COLO829 (cell line): ENCODE data around the gene NATD1.

Experiments
- DNase-seq: peaks from one replicate; pipeline ENCODE4 v3.0.0; 2012; ENCODE audit warnings: low spot score

Gene NATD1

DNA sequence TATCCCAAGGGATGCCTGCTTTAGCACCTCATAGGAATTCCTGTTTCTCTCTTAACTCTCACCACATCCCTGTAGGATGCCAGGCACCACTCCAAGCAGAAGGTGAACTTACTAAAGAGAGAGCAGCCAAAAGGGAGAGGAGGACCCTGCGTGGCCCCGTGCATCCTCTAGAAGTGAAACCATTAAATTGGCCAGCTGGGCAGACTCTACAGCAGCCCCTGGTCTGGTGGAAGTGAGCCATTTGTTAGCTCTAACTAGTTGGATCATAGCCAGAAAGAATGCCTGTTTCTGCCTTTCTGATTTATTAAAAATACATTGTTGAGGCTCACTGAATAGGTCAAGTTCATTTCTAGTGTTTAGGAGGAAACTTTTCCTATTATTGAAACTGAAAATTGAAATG lies 61.5 kb downstream of the NATD1 start:
- no peak for DNase-seq

DNA sequence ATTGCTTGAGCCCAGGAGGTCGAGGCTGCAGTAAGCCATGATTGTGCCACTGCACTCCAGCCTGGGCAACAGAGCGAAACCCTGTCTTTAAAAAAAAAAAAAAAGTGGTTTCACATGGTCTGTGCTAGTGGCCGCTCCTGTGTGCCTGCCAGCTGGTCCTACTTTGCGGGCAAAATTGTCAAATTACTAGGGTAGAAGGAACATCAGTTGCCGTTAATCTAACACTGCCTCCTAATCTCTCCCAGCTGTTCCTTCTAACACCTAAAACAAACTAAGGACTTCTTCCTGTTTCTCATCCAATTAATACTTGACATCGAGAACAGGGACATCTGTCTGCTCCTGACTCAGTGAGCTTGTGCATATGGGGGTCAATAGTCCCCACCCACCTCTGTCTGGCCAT lies 63.1 kb downstream of the NATD1 start:
- no peak for DNase-seq

DNA sequence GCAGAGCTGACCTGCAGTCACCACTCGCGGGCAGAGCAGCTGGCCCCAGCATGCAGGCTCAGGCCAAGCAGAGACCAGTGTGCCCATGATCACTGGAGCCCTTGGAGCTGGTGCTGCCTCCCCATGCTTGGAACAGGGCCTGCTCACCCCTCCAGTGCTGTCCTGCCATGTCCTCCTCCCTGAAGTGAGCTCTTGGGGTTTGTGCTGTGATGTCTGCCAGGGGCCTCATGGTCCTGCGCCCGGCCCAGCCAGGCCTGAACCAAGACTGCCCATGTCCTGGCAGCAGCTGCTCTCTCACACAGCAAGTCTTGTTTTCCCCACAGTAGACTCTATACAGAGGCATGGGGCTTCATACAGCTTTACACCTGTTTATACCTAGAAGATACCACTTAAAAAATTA lies 63.8 kb downstream of the NATD1 start:
- no peak for DNase-seq
